ENCODE measurements around the gene RBMS1. TPM values are rescaled to one million over a fixed set of nuclear protein-coding genes. Genes with fewer than 3 reads are reported as not detected.

RBMS1 gene
- total RNA-seq, 4 donors from 2014 or later: 13.5 to 31.6 (median 23.0) TPM

DNA sequence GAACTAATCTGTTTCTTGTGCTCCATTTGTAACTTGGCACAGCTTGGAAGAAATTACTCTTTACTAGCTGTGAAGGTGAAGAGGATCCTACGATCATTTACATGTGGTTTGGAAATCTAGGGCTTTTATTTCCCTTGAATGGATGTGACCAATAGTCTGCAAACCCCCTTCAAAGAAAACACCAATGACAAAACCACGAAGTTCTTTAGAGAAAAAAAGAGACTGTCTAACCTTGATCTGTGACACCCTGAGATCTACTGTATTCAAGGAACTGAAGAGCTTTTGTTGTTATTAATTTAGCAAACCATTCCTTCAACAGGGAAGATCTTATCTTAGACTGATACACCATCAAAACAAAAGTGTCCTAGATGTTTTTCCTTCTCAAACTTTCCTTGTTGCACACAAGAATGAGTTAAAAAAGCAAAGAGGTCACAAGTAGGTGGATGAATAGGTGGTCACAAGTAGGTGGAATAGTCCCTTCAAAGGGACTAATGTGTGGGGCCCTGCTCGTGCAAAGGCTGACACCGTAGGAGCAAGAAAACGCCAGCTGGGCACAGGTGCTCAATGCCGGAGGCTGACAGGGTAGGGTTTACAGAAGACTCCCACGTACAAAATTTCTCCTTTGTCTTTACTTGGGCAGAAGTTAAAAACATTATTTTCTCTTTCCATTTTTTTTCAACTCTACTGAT is 197.9 kb downstream of the RBMS1 start:
- 82 to 85% methylated on average over 6 to 7 of the region's 7 CpGs for WGBS, 2 donors (ENCODE audit: low coverage in 1 of 2)
- Histone ChIP-seq H3K9me3 (no peaks in the 10 kb centered on the region), H3K4me1 (peaks cover 0 to 8% (median 6%) of the 10 kb centered on the region in 4 donors), H3K4me3 (no peak overlapping the region), H3K27me3 (no peaks in the 10 kb centered on the region), H3K36me3 (no peaks in the 10 kb centered on the region), H3K27ac (no peak overlapping the region)
- intact Hi-C loops (cut with DNase I; ENCODE audit: low total_unique reads): no loop called here
- no peak for DNase-seq
- in situ Hi-C loops (cut with MboI; ENCODE audit: low pct_ligation_motif_present in 1 of 4, low pct_unique_long_range_greater_than_20kb in 1 of 4, low sequenced_read_pairs in 3 of 4): no loop called here
- TF ChIP-seq, protein P1, sequence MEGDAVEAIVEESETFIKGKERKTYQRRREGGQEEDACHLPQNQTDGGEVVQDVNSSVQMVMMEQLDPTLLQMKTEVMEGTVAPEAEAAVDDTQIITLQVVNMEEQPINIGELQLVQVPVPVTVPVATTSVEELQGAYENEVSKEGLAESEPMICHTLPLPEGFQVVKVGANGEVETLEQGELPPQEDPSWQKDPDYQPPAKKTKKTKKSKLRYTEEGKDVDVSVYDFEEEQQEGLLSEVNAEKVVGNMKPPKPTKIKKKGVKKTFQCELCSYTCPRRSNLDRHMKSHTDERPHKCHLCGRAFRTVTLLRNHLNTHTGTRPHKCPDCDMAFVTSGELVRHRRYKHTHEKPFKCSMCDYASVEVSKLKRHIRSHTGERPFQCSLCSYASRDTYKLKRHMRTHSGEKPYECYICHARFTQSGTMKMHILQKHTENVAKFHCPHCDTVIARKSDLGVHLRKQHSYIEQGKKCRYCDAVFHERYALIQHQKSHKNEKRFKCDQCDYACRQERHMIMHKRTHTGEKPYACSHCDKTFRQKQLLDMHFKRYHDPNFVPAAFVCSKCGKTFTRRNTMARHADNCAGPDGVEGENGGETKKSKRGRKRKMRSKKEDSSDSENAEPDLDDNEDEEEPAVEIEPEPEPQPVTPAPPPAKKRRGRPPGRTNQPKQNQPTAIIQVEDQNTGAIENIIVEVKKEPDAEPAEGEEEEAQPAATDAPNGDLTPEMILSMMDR (IDR thresholded peaks at IDR 0.05): no peak
- no peak for TF ChIP-seq EP300 (IDR thresholded peaks at IDR 0.05; ENCODE audit: low read depth)
- TF ChIP-seq POLR2AphosphoS5 (IDR thresholded peaks at IDR 0.05): no peak
- TF ChIP-seq POLR2A (IDR thresholded peaks at IDR 0.05): no peak

- TF ChIP-seq POLR2AphosphoS5 (IDR thresholded peaks at IDR 0.05) (no peak), POLR2A (IDR thresholded peaks at IDR 0.05) (no peak), EP300 (IDR thresholded peaks at IDR 0.05; ENCODE audit: low read depth) (no peak)
- TF ChIP-seq, protein P1 (IDR thresholded peaks at IDR 0.05): no peak
- in situ Hi-C loops (cut with MboI; ENCODE audit: low pct_ligation_motif_present in 1 of 4, low pct_unique_long_range_greater_than_20kb in 1 of 4, low sequenced_read_pairs in 3 of 4) (no loop called here), intact Hi-C loops (cut with DNase I; ENCODE audit: low total_unique reads) (no loop called here)
- Histone ChIP-seq H3K4me3 (no peak overlapping the region), H3K4me1 (peaks cover 0 to 12% (median 7%) of the 10 kb centered on the region in 4 donors), H3K27ac (peak overlapping the region in 3 of 4 donors; percentile 45 to 68 (median 56)), H3K9me3 (no peaks in the 10 kb centered on the region), H3K36me3 (no peaks in the 10 kb centered on the region), H3K27me3 (no peaks in the 10 kb centered on the region)
- DNase-seq: no peak
Measured at GRCh38 chr2:160294889-160295288, 198.7 kb downstream of the RBMS1 start.

- peak; percentile 29 for DNase-seq
- no peak overlapping the region for H3K4me3 ChIP-seq
- no peaks in the 10 kb centered on the region for H3K27me3 ChIP-seq
- 57 to 58% methylated on average over 4 to 5 of the region's 5 CpGs for WGBS, 2 donors (ENCODE audit: low coverage in 1 of 2)
- intact Hi-C loops (cut with DNase I; ENCODE audit: low total_unique reads) (no loop called here), in situ Hi-C loops (cut with MboI; ENCODE audit: low pct_ligation_motif_present in 1 of 4, low pct_unique_long_range_greater_than_20kb in 1 of 4, low sequenced_read_pairs in 3 of 4) (no loop called here)
- H3K27ac ChIP-seq: peak overlapping the region; percentile 45 to 68 (median 54)
- H3K4me1 ChIP-seq: peaks cover 0 to 13% (median 9%) of the 10 kb centered on the region in 4 donors
- TF ChIP-seq POLR2AphosphoS5 (IDR thresholded peaks at IDR 0.05): peak in 2 of 3 donors; percentile 32 to 48
- TF ChIP-seq POLR2A (IDR thresholded peaks at IDR 0.05): no peak
- H3K9me3 ChIP-seq: no peaks in the 10 kb centered on the region
- no peaks in the 10 kb centered on the region for H3K36me3 ChIP-seq
Measured at GRCh38 chr2:160294339-160294803, 199.2 kb downstream of the RBMS1 start.

GRCh38 chr2:160293391-160294091 is 200.1 kb downstream of the RBMS1 start:
- Histone ChIP-seq H3K27me3 (no peaks in the 10 kb centered on the region), H3K27ac (peak overlapping the region; percentile 45 to 68 (median 54)), H3K36me3 (no peaks in the 10 kb centered on the region), H3K4me1 (peaks cover 0 to 19% (median 9%) of the 10 kb centered on the region in 4 donors), H3K4me3 (no peak overlapping the region), H3K9me3 (no peaks in the 10 kb centered on the region)
- in situ Hi-C loops (cut with MboI; ENCODE audit: low pct_ligation_motif_present in 1 of 4, low pct_unique_long_range_greater_than_20kb in 1 of 4, low sequenced_read_pairs in 3 of 4): no loop called here
- intact Hi-C loops (cut with DNase I; ENCODE audit: low total_unique reads): no loop called here
- TF ChIP-seq POLR2A (IDR thresholded peaks at IDR 0.05) (no peak), EP300 (IDR thresholded peaks at IDR 0.05; ENCODE audit: low read depth) (no peak), POLR2AphosphoS5 (IDR thresholded peaks at IDR 0.05) (no peak)
- TF ChIP-seq, protein P1 (IDR thresholded peaks at IDR 0.05): no peak
- no peak for DNase-seq
- WGBS, 2 donors (ENCODE audit: low coverage in 1 of 2): 75 to 89% methylated on average over 3 to 6 of the region's 6 CpGs
